ENCODE results near the gene TRIM26. TPM values are rescaled to one million over a fixed set of nuclear protein-coding genes. Genes with fewer than 3 reads are reported as not detected.

Gene TRIM26
- total RNA-seq, 1 experiment from 2014 or later: 44.8 TPM

GRCh38 chr6:30184417-30185031 is 28.7 kb downstream of the TRIM26 start:
- ATAC-seq: 0 out of 2 replicates have a peak, but pooled peaks have one; percentile 31
- Histone ChIP-seq H3K9me3 (ENCODE audit: control insufficient read depth, insufficient read depth, low read depth, low read length) (peaks cover 7% of the 10 kb centered on the region), H3K4me1 (ENCODE audit: control insufficient read depth, insufficient read depth, low read length) (no peaks in the 10 kb centered on the region), H3K36me3 (ENCODE audit: control insufficient read depth, insufficient read depth, low read length) (peaks cover 6% of the 10 kb centered on the region), H3K4me3 (ENCODE audit: low read depth in 2 of 2, low read length in 2 of 2) (no peak overlapping the region), H3K27me3 (ENCODE audit: control insufficient read depth, insufficient read depth, low read length) (no peaks in the 10 kb centered on the region), H3K27ac (ENCODE audit: low read length) (no peak overlapping the region)
- TF ChIP-seq SIN3A (IDR thresholded peaks at IDR 0.05; ENCODE audit: borderline replicate concordance, insufficient read depth, low read depth, low read length) (no peak), POLR2AphosphoS5 (IDR thresholded peaks at IDR 0.05; ENCODE audit: low read depth, low read length) (peak; percentile 17; the same call in 1 of the 2 replicates)
- in situ Hi-C loops (cut with HindIII; ENCODE audit: low pct_unique_long_range_greater_than_20kb, low sequenced_read_pairs) (no loop called here), intact Hi-C loops (cut with micrococcal nuclease; ENCODE audit: unreplicated experiment) (no loop called here)
- DNase-seq (ENCODE audit: low read depth, low spot score): no peak
- BruUV-seq (replicated peaks): no TSS peak
- POLR2A ChIA-PET: no interaction called here
- CTCF ChIA-PET: no interaction called here

- CTCF ChIA-PET: no interaction called here
- POLR2A ChIA-PET: no interaction called here
- ATAC-seq (no peak), DNase-seq (ENCODE audit: low read depth, low spot score) (no peak)
- BruUV-seq (replicated peaks): no TSS peak
- intact Hi-C loops (cut with micrococcal nuclease; ENCODE audit: unreplicated experiment): no loop called here
- in situ Hi-C loops (cut with HindIII; ENCODE audit: low pct_unique_long_range_greater_than_20kb, low sequenced_read_pairs): no loop called here
- Histone ChIP-seq H3K4me3 (ENCODE audit: low read depth in 2 of 2, low read length in 2 of 2) (no peak overlapping the region), H3K27me3 (ENCODE audit: control insufficient read depth, insufficient read depth, low read length) (peaks cover 11% of the 10 kb centered on the region; the same call in 1 of the 2 replicates), H3K27ac (ENCODE audit: low read length) (no peak overlapping the region), H3K9me3 (ENCODE audit: control insufficient read depth, insufficient read depth, low read depth, low read length) (peaks cover 10% of the 10 kb centered on the region), H3K36me3 (ENCODE audit: control insufficient read depth, insufficient read depth, low read length) (no peaks in the 10 kb centered on the region), H3K4me1 (ENCODE audit: control insufficient read depth, insufficient read depth, low read length) (no peaks in the 10 kb centered on the region)
- no peak for TF ChIP-seq POLR2AphosphoS5 (IDR thresholded peaks at IDR 0.05; ENCODE audit: low read depth, low read length)
Observed at GRCh38 chr6:30180145-30180544, 33.1 kb downstream of the TRIM26 start.

GRCh38 chr6:30178837-30179236 is 34.4 kb downstream of the TRIM26 start:
- no peak for DNase-seq (ENCODE audit: low read depth, low spot score)
- ChIA-PET CTCF (no interaction called here), POLR2A (interaction anchor here (0.7 kb wide), 1 partner anchor 266 kb away, joined by 13 read pairs; no protein-coding TSS in a partner anchor)
- H3K4me3 ChIP-seq (ENCODE audit: low read depth in 2 of 2, low read length in 2 of 2): no peak overlapping the region
- intact Hi-C loops (cut with micrococcal nuclease; ENCODE audit: unreplicated experiment) (no loop called here), in situ Hi-C loops (cut with HindIII; ENCODE audit: low pct_unique_long_range_greater_than_20kb, low sequenced_read_pairs) (no loop called here)
- BruUV-seq (replicated peaks): no TSS peak
- no peaks in the 10 kb centered on the region for H3K36me3 ChIP-seq (ENCODE audit: control insufficient read depth, insufficient read depth, low read length)
- ATAC-seq: no peak
- no peak for TF ChIP-seq REST (IDR thresholded peaks at IDR 0.05; ENCODE audit: insufficient read depth in 1 of 2, low read depth in 2 of 2, low read length in 1 of 2)
- TF ChIP-seq POLR2AphosphoS5 (IDR thresholded peaks at IDR 0.05; ENCODE audit: low read depth, low read length): no peak
- no peak for TF ChIP-seq TCF7L2 (IDR thresholded peaks at IDR 0.05; ENCODE audit: low read depth, low read length)
- TF ChIP-seq, protein P1, sequence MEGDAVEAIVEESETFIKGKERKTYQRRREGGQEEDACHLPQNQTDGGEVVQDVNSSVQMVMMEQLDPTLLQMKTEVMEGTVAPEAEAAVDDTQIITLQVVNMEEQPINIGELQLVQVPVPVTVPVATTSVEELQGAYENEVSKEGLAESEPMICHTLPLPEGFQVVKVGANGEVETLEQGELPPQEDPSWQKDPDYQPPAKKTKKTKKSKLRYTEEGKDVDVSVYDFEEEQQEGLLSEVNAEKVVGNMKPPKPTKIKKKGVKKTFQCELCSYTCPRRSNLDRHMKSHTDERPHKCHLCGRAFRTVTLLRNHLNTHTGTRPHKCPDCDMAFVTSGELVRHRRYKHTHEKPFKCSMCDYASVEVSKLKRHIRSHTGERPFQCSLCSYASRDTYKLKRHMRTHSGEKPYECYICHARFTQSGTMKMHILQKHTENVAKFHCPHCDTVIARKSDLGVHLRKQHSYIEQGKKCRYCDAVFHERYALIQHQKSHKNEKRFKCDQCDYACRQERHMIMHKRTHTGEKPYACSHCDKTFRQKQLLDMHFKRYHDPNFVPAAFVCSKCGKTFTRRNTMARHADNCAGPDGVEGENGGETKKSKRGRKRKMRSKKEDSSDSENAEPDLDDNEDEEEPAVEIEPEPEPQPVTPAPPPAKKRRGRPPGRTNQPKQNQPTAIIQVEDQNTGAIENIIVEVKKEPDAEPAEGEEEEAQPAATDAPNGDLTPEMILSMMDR (IDR thresholded peaks at IDR 0.05): no peak
- TF ChIP-seq SIN3A (IDR thresholded peaks at IDR 0.05; ENCODE audit: borderline replicate concordance, insufficient read depth, low read depth, low read length): no peak
- H3K27ac ChIP-seq (ENCODE audit: low read length): no peak overlapping the region
- H3K9me3 ChIP-seq (ENCODE audit: control insufficient read depth, insufficient read depth, low read depth, low read length): peaks cover 10% of the 10 kb centered on the region
- no peaks in the 10 kb centered on the region for H3K4me1 ChIP-seq (ENCODE audit: control insufficient read depth, insufficient read depth, low read length)
- peaks cover 13% of the 10 kb centered on the region; the same call in 1 of the 2 replicates for H3K27me3 ChIP-seq (ENCODE audit: control insufficient read depth, insufficient read depth, low read length)

Measured in Panc1 (cell line).